ENCODE results near the gene GNAS.

DNA sequence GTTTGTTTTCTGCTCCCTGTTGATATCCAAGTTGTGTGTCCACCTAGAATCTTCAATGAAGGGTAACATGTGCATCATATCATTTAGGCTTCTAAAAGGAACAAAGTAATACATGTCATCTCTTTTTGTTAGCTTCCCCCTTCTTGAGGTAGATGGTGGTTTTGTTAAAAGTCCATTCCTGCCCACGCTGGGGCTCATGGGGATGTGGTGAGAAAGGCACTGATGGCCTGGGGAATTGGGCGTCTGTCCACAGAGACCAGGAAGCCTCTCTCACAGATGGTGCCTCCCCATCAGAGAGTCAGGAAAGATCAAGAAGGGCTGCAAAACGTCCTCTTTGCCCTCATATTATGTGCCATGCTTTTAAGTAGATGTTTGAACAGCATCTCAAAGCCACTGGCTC, 32.5 kb downstream of the GNAS start:
- TF ChIP-seq, protein P1, sequence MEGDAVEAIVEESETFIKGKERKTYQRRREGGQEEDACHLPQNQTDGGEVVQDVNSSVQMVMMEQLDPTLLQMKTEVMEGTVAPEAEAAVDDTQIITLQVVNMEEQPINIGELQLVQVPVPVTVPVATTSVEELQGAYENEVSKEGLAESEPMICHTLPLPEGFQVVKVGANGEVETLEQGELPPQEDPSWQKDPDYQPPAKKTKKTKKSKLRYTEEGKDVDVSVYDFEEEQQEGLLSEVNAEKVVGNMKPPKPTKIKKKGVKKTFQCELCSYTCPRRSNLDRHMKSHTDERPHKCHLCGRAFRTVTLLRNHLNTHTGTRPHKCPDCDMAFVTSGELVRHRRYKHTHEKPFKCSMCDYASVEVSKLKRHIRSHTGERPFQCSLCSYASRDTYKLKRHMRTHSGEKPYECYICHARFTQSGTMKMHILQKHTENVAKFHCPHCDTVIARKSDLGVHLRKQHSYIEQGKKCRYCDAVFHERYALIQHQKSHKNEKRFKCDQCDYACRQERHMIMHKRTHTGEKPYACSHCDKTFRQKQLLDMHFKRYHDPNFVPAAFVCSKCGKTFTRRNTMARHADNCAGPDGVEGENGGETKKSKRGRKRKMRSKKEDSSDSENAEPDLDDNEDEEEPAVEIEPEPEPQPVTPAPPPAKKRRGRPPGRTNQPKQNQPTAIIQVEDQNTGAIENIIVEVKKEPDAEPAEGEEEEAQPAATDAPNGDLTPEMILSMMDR (IDR thresholded peaks at IDR 0.05) = no peak
- no peak for TF ChIP-seq POLR2A (IDR thresholded peaks at IDR 0.05)
